Measurements from ENCODE around the gene CRIM1. TPM values are rescaled to one million over a fixed set of nuclear protein-coding genes. Genes with fewer than 3 reads are reported as not detected.

CRIM1 gene
- total RNA-seq, 1 donor = 949 TPM

GRCh38 chr2:36568516-36569246 lies 213.1 kb downstream of the CRIM1 start:
- no peak for TF ChIP-seq CTCF (IDR thresholded peaks at IDR 0.05; ENCODE audit: insufficient read depth, low read depth, low read length)
- H3K4me3 ChIP-seq (ENCODE audit: low read depth, low read length) = no peak overlapping the region
- DNase-seq (ENCODE audit: low read depth) = peak; percentile 34

- TF ChIP-seq CTCF (IDR thresholded peaks at IDR 0.05; ENCODE audit: insufficient read depth, low read depth, low read length) = no peak
- H3K4me3 ChIP-seq (ENCODE audit: low read depth, low read length) = no peak overlapping the region
- peak; percentile 36 for DNase-seq (ENCODE audit: low read depth)
These were observed 213.8 kb downstream of the CRIM1 start for GRCh38 chr2:36569267-36569856.

GRCh38 chr2:36570416-36570815 lies 214.8 kb downstream of the CRIM1 start:
- no peak for TF ChIP-seq CTCF (IDR thresholded peaks at IDR 0.05; ENCODE audit: insufficient read depth, low read depth, low read length)
- no peak for DNase-seq (ENCODE audit: low read depth)
- H3K4me3 ChIP-seq (ENCODE audit: low read depth, low read length) = no peak overlapping the region

- DNase-seq (ENCODE audit: low read depth) = no peak
- TF ChIP-seq CTCF (IDR thresholded peaks at IDR 0.05; ENCODE audit: insufficient read depth, low read depth, low read length) = no peak
- H3K4me3 ChIP-seq (ENCODE audit: low read depth, low read length) = no peak overlapping the region
These were observed 216.6 kb downstream of the CRIM1 start for GRCh38 chr2:36572054-36572718.

- TF ChIP-seq CTCF (IDR thresholded peaks at IDR 0.05; ENCODE audit: insufficient read depth, low read depth, low read length) = no peak
- DNase-seq (ENCODE audit: low read depth) = no peak
- H3K4me3 ChIP-seq (ENCODE audit: low read depth, low read length) = no peak overlapping the region
These were observed 217.1 kb downstream of the CRIM1 start for GRCh38 chr2:36572719-36573059.

GRCh38 chr2:36573165-36573564 lies 217.6 kb downstream of the CRIM1 start:
- H3K4me3 ChIP-seq (ENCODE audit: low read depth, low read length) = no peak overlapping the region
- no peak for DNase-seq (ENCODE audit: low read depth)
- TF ChIP-seq CTCF (IDR thresholded peaks at IDR 0.05; ENCODE audit: insufficient read depth, low read depth, low read length) = no peak

All from fibroblast of villous mesenchyme (primary cell).